ENCODE results near the gene AMDHD1.

DNA sequence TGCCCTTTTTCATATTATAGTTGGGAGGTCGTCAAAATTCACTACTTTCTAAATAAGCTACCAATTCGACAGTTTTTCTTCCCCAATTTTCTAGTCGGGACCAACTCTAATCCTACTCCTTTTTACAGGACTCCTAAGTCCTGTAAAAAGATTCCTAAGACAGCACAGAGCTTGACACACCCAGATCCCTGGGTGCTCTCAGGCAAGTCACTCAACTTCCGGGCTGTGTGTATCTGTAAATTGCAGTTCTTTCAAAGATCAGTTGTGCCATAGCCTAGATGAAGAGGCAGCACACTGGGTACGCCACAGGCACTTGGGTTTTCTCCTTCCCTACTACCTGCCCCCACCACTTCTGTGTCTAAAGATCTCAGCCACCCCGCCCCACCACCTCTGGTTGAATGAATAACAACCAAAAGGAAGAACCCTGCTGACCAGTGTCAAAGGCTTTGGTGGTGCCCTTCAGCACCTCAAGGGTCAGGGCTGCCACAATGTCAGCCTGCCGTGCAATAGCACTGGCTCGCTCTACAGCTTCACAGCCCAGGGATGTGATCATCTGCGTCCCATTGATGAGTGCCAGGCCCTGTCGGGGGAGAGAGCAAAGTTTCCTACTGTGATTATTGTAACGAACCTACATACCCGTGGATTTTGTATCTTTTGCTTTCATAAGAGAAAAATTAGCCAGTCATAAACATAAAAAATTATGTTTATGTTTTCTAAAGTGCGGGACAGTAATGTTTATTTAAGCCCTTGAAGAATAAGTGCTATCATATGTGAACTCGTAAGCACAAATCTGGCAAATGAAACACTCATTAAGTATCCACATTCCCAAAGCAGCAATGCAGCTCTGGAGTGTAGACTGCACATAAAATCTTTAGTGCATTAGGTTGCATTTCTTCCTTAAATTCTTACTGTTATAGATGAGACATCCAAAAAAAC, 43.8 kb downstream of the AMDHD1 start:
- TF ChIP-seq, protein P1, sequence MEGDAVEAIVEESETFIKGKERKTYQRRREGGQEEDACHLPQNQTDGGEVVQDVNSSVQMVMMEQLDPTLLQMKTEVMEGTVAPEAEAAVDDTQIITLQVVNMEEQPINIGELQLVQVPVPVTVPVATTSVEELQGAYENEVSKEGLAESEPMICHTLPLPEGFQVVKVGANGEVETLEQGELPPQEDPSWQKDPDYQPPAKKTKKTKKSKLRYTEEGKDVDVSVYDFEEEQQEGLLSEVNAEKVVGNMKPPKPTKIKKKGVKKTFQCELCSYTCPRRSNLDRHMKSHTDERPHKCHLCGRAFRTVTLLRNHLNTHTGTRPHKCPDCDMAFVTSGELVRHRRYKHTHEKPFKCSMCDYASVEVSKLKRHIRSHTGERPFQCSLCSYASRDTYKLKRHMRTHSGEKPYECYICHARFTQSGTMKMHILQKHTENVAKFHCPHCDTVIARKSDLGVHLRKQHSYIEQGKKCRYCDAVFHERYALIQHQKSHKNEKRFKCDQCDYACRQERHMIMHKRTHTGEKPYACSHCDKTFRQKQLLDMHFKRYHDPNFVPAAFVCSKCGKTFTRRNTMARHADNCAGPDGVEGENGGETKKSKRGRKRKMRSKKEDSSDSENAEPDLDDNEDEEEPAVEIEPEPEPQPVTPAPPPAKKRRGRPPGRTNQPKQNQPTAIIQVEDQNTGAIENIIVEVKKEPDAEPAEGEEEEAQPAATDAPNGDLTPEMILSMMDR (conservative IDR thresholded peaks at IDR 0.05 in 1 of 2, IDR thresholded peaks at IDR 0.05 in 1 of 2; ENCODE audit: low read depth in 1 of 2, low read length in 2 of 2) = no peak
- TF ChIP-seq EZH2 (IDR thresholded peaks at IDR 0.05; ENCODE audit: low read length, missing control alignments) = no peak

Data from fibroblast of lung (primary cell).